Femur (tissue), 1 donor: Measurements from ENCODE around the gene CD302.
"Not testable (repeated sequence)": the region's sequence is repeated elsewhere in the genome, so short reads cannot be mapped to it uniquely, and the experiment has no call there.

Experiments used
- DNase-seq: peaks from one replicate; pipeline ENCODE4 v3.0.0-alpha.2; 2017

The CD302 gene

GRCh38 chr2:159792599-159792998 lies 5.4 kb downstream of the CD302 start:
- no peak for DNase-seq

- no peak for DNase-seq
These were observed 6.0 kb downstream of the CD302 start for GRCh38 chr2:159792036-159792435.

DNA sequence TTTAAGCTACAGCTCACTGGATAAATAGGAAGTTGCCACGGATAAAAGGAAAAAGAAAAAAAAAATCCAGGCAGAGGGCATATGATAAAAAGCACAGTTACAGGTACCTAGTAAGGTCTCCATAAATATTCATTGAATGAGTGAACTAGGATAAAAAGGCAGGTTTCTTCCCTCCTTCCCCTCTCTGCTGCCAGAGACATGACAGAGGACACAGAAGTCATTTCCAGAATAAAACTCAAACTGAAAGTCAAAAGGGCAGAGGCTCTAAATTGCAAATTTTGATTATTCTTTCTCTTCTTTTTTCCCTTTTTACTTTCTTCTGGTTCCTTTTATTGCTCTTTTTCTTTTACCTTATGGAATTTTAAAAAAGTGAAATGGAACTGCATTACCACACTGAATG lies 7.7 kb downstream of the CD302 start:
- DNase-seq = no peak

- DNase-seq = no peak
These were observed 9.8 kb downstream of the CD302 start for GRCh38 chr2:159788253-159788652.

- DNase-seq = not testable (repeated sequence)
These were observed 10.4 kb downstream of the CD302 start for GRCh38 chr2:159787647-159788046.

GRCh38 chr2:159786938-159787337 lies 11.1 kb downstream of the CD302 start:
- no peak for DNase-seq

DNA sequence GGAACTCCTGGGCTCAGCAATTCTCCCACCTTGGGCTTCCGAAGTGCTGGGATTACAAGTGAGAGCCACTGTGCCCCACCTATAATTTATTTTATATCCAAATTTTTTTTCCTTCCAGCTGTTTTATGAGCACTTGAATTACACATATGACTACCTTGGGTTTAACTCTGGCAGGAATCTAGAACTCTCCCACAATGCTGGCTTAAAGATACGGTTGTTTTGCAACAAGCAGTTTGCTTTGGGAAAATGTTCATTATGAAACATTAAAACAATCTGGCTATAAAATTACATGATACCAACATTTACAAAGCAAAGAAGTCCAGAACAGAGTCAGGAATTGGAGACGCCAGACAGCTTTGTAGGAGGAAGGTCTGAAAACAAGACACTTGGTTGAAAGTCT lies 12.8 kb downstream of the CD302 start:
- no peak for DNase-seq

DNA sequence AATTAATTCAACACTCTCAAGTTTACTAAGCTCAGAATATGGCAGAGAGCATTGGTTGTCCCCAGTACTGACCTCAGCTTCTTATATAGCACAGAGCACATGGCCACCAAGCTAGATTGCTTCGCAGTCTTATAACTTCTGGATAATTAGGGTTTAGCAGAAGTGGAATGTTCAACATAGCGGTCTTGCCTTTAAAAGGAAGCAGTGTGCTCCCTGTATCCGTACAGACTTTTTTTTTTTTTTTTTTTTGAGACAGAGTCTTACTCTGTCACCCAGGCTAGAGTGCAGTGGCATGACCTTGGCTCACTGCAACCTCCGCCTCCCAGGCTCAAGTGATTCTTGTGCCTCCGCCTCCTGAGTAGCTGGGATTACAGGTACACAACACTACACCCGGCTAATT lies 13.3 kb downstream of the CD302 start:
- not testable (repeated sequence) for DNase-seq

GRCh38 chr2:159783556-159783955 lies 14.5 kb downstream of the CD302 start:
- DNase-seq = no peak

DNA sequence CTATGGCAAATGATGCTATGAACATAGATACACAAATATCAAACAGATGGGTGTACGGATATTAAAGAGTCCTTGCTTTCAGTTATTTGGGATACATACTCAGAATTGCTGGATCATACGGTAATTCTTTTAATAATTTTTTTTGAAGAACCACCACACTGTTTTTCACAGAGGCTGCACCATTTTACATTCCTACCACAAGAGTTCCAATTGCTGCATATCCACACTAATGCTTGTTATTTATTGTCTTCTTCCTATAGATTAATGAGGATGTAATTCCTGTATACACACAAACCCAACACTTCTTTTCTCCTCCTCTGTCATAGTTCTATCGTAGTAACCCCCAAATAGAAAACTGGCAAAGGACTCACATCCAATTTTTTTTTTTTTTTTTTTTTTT lies 21.7 kb downstream of the CD302 start:
- no peak for DNase-seq

DNA sequence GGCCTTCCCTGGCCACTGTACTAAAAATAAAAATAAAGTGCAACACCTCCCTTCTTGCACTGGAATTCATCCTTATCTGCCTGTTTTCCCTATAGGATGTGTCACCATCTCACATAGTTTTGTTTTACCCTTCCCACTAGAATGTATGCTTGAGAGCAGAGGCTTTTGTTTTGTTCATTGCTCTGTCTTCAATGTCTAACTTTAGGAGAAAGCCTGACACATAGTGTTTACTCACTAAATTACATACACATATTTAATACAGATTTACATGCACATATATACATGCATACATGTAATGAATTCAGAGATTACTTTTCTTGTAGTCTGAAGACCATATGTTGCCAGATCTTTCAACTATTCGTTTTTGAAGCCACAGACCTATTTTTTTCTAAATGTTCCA lies 23.0 kb downstream of the CD302 start:
- no peak for DNase-seq

DNA sequence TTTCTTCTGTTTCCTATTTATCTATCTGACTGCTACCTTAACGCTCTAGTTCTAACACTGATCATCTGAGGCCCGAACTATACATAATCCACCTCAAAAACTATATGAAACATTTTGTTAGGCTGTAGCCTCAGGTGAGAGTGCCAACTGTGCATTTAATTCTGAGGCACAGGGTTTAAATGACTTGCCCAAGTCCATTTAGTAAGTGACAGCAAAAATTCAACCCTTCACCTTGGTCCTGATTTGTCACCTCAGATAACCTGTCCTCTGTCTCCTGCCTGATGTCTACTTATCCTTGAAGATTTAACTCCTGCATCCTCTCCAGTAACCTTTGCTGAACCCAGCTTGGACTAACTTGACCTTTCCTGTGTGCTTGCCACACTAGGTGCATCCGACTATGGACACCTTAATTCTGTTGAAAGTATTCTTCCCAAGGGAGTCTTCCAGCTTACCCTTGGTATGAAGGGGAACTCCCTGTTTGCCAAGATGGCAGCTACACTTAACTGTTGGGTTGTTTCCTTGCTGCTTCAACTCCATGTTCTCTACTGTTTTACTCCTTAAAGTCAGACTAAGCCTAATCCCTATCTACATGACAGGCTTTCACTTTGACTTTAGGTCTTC lies 23.5 kb downstream of the CD302 start:
- DNase-seq = no peak

GRCh38 chr2:159773886-159774285 lies 24.1 kb downstream of the CD302 start:
- DNase-seq = no peak

DNA sequence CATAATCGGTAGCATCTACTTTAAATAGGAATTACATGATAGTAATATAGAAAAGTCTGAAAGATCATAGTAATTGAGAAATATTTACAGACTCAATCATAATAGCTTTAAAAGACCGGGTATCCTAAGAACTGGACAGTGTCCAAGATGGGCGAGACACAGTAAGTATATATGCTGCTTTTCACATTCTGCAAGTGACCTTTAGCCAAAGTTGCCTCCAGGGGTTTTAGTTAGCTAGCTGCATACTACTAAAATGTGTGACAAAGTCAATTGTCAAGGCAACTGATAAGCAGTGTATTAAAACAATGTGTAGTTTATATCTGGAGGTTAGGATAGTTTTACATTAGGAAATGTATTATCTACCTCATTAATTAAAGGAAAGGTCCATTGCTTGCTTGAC lies 24.6 kb downstream of the CD302 start:
- no peak for DNase-seq

DNA sequence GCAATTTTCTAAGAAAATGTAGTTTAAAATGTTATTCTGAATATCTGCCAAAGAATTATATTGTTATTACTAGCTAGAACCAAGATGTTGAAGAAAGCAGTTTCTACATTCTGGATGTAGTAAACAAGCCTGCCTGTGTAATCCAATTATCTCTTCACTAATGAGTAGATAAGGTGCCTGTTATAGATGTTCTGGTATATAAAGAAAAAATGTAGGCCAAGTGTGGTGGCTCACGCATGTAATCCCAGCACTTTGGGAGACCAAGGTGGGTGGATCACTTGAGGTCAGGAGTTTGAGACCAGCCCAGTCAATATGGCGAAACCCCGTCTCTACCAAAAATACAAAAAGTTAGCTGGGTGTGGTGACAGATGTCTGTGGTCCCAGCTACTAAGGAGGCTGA lies 28.9 kb downstream of the CD302 start:
- DNase-seq = no peak

DNA sequence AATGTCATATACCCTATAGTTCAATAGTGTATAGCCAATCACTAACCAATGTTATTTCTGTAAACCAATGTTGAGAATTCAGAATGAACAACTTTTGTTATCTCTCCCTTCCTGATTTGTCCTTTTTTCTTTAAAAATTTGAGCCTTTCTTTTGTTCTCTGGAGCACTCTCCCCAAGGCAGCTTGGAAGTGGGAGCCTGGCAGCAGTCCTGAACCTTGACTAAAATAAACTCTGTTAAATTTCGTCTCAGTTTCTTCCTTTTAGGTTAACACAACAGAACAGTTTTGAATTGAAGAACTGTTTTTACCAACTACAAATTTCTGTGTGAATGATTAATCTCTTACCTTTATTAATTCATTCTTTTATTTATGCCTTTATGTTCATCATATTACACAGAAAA lies 35.9 kb downstream of the CD302 start:
- DNase-seq = no peak

GRCh38 chr2:159760326-159760725 lies 37.7 kb downstream of the CD302 start:
- no peak for DNase-seq

- DNase-seq = no peak
These were observed 38.4 kb downstream of the CD302 start for GRCh38 chr2:159759577-159759976.

- no peak for DNase-seq
These were observed 39.3 kb downstream of the CD302 start for GRCh38 chr2:159758686-159759085.

- DNase-seq = no peak
These were observed 39.8 kb downstream of the CD302 start for GRCh38 chr2:159758239-159758638.

- no peak for DNase-seq
These were observed 42.2 kb downstream of the CD302 start for GRCh38 chr2:159755788-159756187.

DNA sequence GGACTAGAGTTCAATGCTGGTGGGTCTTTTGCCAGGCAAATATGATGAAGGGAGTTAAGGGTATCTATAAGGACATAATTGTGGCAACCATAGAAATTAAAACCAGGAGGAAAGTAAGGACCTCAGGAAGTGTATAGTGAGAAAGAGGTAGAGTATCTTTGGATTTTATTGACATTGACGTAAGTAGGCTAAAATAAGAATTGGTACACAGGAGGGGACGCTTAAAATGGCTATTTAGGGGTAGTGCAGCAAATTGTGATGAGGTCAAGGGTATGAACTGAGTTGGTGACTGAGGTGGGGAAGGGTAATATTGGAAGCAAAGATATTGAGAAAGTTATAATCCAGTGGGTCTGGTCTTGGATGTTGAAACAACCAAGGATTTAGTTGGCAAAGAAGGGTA lies 43.0 kb downstream of the CD302 start:
- no peak for DNase-seq

DNA sequence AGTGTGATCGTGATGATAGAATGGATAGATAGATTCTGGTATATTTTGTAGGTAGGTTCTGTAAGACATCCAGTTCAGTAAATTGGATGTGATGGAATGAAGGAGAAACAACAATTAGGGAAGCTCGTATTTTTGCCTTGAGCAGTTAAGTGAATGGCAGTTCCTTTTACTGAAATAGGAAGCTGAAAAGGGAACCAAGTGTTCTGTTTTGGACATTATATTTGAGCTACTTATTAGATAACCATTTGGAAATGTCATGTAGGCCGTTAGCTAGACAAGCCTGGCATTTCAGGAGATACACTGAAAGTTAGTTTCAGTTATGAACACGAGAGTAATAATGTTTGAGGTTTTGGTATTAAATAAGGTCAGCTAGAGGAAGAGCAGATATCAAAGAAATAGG lies 44.2 kb downstream of the CD302 start:
- no peak for DNase-seq

DNA sequence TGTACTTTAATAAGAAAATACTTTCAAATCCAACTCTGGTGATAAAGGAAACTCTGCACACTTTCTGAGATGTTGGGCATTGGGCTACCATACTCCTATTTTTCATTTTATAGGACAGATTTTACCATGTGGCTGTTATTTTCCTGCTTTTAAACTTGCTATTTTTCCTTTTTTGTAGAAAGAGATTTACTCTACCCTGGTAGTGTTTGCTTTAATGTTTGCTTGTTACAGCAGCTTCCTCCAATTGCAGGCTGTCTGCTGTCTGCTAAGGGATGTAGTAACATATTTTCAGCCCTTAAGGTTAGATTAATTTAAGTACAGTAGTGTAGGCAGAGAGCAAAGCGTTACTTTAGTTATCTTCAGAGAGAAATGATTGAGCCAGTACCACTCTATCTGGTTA lies 47.1 kb downstream of the CD302 start:
- no peak for DNase-seq

DNA sequence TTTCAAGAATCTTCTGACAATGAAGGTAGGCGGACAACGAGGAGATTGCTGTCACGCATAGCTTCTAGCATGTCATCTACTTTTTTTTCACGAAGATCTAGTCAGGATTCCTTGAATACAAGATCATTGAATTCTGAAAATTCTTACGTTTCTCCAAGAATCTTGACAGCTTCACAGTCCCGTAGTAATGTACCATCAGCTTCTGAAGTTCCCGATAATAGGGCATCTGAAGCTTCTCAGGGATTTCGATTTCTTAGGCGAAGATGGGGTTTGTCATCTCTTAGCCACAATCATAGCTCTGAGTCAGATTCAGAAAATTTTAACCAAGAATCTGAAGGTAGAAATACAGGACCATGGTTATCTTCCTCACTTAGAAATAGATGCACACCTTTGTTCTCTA lies 49.9 kb downstream of the CD302 start:
- no peak for DNase-seq

- DNase-seq = not testable (repeated sequence)
These were observed 52.8 kb downstream of the CD302 start for GRCh38 chr2:159745237-159745636.
